GM12892 (cell line): ENCODE data around the gene RCCD1.

Experiments used
- POLR2A ChIP-seq: IDR thresholded peaks from 2 replicates; pipeline ENCODE4 v1.6.1; 2011; ENCODE audit warnings: low read depth, low read length, control low read depth
- POLR2AphosphoS5 ChIP-seq: IDR thresholded peaks from 2 replicates; pipeline ENCODE4 v1.6.1; 2011; ENCODE audit warnings: low read depth, low read length, control low read depth

DNA sequence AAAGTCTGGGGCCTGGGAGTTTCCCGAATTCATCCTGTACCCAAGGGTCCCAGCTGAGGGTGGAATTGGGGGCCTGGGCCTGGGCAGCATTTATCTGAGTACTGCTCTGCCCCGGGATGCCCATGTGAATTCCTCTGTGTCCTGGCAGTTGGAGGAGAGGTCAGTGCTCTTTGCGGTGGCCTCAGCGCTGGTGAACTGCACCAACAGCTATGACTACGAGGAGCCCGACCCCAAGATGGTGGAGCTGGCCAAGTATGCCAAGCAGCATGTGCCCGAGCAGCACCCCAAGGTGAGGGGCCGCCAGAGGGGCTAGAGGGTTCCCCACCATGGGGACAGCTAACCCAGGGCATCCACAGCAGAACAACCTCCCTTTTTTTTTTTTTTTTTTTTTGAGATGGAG, 6.2 kb upstream of the RCCD1 start:
- TF ChIP-seq POLR2A, result no peak
- TF ChIP-seq POLR2AphosphoS5, result no peak
